GM18499 (cell line): Measurements from ENCODE around the gene MRPL34.

Experiments
- ATAC-seq: cut with Tn5 transposase; IDR thresholded peaks from one replicate; pipeline ENCODE4 v1.9.1; 2021; ENCODE audit warnings: moderate number of reproducible peaks; ENCODE audit not compliant: insufficient read depth, unreplicated experiment

Gene MRPL34

DNA sequence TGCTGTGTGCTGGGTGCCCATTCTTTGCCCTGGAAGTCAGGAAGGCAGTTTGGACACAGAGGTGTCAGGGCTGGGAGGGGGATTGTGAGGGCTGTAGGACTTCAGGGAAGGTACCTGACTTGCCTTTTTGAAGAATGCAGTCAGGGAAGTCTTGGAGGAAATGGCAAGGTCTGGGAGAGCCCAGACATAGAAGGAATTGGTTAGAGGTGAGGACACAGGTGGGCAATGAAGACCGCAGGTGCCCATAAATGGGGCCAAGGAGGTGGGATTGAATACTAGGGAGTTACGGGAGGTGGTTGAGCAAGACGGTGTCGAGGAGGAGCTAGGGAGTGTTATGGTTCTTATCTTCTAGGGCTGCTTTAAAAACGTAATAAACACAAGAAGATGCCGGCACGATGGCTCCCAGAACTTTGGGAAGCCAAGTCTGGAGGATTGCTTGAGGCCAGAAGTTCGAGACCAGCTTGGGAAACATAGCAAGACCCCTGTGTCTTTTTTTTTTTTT lies 2.3 kb downstream of the MRPL34 start:
- ATAC-seq, result no peak

DNA sequence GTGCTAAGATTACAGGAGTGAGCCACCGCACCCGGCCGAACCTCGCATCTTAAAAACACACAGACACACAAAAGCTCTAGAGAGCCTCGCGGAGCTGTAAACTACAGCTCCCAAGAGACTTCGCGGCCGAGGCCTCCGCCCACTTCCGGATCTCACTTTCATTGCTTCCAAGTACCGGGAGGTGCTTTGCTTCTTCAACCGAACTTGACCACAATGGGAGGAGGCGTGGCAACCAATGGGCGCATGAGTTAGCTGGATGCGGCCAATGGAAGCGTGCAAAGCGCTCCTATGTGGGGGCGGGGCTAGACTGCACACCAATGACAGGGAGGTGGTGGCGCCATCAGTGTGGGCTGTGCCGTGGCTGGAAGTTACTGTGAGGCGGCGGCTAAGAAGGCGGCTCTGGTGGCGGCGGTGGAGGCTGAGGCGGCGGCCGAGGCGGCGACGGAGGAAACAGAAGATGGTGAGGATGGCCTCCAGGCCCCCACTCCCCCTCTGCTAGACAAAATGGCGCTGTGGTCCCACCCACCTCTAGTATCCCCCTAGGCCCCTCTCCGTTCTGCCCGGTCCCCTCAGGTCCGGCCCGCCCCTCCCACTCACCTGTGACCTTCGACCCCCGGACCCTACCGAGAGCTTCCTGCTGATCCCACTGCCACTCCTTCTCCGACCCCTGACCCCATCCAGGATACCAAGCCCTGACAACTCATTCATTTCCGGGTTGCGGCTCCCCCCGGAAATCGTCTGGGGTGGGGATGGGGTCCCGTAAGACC lies 3.7 kb downstream of the MRPL34 start, which contains the start of gene DDA1:
Gene DDA1 (plus strand): TSS at position 366 of the 767 bp plus-strand sequence. CDS start 92 bp downstream, at position 458.
- ATAC-seq, result peak; percentile 33

DNA sequence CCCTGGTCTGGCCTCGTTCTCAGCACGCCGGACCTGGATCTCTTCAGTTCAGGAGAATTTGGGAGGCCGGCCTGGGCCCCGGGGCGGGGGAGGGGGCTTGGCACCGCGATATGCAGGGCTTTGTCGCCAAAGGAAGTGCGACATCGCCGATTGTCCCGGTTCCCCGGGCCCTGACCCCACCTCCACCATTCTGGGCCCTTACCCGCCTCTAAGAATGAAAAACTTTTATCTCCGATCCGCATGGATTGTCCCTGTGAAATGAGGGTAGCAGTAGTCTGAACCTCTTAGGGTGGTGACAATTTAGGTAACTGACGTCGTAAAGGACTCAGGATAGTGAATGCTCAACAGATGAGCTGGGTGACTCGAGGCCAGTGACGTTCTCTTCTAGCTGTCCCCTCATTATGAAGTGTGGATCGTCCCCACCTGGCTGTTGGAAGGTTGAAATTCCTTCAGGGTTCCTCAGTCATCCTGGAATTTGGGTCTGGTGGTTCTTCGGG lies 4.3 kb downstream of the MRPL34 start:
- no peak for ATAC-seq

DNA sequence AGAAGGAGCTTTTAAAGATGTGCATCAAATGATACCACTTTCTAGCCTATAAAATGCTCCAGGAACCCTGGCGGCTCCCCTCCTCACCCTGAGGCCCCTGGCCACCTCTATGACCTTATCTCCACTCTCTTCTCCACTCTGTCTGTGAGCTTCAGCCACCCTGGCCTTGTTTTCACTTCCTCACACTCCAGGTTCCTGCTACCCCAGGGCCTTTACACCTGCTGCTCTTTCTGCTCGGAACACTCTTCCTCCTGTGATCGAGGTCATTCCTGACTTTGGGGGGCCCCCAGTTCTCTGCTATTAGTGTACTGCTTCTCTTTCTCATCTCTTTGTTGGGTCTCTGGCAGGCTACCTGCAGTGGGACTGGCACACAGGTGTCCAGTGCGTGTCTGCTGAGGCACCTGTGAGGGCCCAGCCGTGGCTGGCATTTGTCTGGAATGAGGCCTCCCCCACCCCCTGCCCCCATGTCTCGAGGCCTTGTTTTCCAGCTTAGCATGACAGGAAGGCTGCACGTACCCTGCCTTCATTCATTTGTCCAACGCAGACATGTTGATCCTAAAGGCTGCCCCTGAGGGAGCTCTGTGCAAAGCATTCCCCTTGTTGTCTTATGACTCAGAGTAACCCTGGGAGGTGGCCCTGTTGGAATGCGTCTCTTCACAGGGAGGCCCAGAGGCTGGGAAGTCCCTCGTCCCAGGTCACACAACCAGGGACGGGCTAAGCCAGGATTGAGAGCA lies 6.0 kb downstream of the MRPL34 start:
- no peak for ATAC-seq

DNA sequence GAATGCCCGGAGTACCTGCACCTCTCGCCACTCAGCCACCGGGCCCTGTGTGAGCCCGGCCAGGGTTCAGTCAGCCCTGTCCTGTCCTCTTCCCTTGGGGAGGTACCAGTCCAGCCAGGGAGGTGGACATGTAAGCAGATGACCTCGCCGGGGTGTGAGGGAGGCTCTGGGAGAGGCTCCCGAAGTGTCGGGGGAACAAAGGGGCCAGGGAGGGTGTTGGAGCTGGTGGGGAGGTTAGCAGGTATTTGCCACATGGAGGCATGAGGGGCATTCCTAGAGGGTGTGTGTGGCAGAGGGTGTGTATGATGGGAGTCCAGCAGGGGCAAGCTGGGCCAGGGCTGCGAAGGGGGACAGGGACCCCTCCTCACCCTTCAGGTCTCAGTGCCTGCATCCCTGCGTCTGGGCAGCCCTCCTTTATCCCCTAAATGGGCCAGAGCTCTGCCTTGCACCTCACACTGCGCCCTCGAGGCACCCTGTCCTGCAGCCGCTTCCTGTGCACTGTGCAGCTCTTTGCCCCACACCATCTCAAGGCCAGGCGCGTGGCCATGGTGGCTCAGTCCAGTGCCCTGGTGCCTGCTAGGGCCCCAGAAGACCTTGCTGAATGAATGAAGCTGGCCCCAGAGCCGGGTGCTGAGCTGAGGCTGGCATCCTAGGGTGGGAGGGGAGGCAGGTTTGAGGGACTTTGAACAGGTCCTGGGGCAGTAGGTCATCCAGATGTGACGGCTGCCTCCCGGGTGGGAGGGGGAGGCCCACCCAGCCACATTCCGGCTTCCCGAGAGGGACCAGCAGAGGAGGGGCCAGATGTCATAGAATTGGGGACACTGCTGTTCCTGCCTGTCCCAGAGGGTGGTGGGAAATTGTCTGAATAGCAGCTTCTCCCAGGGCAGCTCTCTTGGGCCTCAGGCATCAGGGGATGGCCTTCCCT lies 6.8 kb downstream of the MRPL34 start:
- no peak for ATAC-seq

DNA sequence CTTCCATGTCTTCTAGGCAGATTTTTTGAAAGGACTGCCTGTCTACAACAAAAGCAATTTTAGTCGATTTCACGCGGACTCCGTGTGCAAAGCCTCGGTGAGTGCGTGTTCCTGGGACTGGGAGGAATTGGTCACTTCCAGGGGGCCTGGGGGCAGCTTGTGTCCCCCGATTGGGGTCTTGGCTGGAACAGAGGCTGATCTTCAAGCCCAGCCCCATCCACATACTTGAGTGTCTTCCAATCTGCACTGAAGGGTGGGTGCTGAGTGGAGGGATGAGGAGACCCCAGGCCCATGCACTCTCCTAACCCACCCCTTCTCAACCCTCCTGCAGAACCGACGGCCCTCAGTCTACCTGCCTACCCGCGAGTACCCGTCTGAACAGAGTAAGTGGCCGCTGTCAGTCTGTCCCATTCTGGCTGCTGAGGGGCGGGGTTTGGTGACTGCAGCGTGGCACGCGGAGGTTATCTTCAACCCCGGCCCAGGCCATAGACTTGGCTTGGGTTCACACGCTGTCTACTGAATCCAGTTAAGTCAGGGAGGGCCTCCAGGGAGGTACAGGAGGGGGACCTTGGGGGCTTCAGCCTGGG lies 8.4 kb downstream of the MRPL34 start:
- ATAC-seq, result no peak

DNA sequence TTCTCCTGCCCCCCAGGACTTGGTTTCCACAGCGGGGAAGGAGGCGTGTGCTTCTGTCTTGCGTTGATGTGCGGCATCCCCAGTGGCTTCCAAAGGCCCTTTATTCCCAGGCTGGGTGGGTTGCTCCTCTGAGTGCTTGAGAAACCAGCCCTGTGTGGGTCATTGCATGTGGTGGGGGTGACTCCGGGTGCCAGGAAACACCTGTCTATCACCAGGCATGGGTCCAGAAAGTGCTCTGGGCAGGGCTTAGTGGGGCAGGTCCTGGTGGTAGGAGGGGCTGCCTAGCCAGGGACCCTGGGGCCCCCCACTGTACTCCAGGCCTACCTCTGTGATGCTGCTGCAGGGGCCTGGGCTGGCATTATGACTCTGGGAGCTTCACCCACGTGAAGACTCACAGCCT lies 13.3 kb downstream of the MRPL34 start:
- ATAC-seq, result no peak

DNA sequence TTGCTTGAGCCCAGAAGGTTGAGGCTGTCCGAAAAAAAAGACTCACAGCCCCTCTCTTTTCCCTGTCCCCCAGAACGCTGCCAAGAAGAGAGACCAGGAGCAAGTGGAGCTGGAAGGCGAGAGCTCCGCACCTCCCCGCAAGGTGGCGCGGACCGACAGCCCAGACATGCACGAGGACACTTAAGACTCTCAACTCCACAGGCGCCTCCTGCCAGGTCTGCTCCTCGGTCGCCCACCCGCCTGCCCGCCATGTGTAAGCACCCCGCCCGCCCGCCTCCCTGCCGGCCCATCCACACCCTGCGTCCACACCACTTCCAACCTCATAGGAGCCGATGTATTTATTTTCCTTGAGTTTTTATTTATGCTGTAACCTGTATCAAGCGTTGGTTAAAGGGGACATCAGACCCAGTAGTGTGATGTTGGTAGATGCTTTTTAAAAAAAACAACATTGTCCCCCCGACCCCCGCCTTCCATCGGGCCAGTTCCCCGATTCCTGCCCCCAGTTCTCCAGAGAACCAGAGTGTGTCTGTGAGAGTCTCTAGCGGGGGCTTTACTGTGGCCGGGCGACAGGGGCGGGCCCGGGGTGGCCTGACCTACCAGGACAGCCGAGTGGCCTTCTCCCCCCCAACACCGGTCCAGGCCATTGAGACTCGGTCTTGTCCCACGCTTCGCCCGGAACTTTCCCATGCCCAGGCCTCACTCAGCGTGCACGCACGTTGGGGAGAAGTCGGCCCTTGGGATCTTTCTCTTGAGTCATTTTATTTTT lies 14.0 kb downstream of the MRPL34 start:
- no peak for ATAC-seq

DNA sequence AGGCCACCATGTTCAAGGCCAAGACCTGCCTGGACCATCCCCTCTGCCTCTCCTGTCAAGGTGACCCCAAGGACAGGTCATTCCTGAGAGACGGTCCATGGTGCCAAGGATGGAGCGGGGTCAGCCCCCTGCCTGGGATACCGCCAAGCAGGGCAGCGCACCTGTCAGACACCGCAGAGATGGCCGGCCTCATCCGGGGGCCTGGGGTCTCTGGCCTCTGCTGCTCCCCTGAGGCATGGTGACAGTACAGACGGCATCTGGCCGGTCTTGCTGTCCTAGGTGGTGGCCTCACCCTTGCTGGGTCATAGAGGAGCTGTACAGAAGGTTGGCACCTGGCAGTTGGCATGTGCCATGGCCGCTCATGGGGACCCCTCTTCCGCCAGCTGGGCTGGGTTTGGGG lies 14.8 kb downstream of the MRPL34 start:
- ATAC-seq, result no peak

DNA sequence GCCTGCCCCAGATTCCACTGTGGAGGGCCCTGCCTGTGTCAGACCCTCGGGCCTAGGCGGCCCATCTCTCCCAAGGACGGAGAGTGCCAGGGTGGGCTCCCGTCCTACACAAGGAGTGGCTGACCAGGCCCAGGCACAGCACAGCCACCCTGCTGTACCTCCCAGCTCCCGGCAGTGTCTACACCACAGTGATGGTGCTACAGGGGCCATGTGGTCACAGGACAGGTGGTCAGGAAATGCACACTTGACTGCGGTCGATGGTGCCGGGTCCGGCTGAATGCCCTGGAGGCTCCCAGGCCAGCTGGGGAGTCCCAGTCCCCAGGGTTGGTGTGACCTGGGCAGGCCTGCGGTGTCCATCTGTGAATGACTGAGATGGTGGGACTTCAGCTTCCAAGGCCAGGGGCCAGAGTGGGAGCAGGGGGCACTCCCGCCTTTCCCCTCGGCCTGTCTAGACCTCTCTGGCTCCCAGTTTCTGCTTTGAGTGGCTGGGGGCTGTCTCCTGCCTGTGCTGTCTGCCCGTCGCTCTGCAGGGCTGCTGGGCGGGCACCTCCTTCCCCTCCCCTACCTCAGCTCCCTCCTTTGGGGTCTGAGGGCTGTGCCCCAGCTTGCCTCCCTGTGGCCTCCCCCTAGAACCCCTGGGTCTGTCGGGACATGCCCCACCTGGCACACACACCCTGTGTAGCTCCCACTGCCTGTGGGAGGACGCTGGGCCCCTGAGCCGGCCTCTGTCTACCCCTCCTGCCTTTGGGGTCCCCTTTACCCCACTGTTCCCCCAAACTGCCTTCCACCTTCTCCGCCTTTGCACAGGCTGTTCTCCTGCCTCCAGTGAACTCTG lies 16.2 kb downstream of the MRPL34 start:
- ATAC-seq, result no peak

DNA sequence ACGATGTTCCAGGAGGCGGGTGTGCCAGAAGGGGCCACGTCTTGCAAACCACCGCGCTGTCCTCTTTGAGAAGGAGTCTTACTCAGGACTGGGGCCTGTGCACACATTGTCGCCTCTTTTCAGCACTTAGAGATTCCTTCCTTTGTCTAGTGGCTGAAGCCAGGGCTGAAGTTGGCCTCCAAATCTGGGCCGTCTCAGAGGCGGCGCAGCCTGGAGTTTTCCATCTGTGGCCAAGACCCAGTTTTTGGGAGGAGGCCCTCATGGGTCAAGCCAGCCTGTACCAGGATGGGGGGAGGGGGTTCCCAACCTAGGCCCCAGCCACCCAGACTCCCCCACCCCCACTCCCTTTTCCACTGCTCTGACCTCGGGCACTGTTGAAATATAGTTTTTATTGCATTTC lies 17.2 kb downstream of the MRPL34 start:
- no peak for ATAC-seq

DNA sequence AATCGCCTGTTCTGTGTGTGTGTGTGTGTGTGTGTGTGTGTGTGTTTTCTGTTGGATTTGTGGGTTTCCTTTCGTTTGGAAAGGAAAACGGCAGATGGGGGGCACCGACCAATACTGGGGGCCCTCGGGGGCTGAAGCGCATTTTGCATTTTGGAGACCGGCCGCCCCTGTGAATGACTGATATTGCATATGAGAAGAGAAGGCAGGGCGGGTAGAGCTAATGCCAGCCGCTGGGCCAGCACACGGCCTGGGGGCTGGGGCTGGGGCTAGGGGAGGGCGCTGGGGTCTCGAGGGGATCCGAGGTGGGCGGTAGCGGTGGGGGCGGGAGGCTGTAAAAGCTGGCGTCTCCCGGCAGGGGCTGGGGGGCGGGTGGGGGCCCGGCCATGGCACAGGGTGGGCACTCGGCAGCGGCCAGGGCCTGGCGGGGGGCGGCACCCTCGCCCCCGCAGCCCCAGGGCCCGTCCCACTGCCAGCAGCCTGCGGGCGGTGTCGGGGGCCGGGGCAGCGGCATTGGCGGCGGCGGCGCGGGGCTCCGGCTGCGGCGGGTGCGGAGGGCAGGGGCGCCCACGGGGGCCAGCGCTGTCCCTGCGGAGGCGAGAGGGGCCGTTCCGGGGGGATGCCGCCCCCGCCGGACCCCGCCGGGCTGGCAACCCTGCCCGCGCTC lies 17.8 kb downstream of the MRPL34 start:
- no peak for ATAC-seq

DNA sequence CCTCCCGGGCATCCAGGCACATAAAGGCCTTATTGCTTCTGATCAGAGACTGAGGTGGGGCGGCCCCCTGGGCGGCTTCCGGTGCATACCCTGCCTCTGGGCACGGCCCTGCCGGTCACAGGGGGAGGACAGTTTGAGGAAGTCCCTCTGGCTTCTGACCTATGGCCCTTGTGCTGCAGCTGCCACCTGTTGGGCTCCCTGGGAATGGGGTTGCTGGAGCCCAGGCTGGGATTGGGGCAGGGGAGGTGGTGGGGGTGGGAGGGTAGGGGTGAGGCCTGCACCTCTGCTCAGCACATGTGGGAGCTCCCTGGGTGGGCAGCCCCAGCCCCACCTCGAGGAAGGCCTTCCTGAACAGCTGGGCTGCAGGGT lies 18.3 kb downstream of the MRPL34 start:
- ATAC-seq, result no peak

DNA sequence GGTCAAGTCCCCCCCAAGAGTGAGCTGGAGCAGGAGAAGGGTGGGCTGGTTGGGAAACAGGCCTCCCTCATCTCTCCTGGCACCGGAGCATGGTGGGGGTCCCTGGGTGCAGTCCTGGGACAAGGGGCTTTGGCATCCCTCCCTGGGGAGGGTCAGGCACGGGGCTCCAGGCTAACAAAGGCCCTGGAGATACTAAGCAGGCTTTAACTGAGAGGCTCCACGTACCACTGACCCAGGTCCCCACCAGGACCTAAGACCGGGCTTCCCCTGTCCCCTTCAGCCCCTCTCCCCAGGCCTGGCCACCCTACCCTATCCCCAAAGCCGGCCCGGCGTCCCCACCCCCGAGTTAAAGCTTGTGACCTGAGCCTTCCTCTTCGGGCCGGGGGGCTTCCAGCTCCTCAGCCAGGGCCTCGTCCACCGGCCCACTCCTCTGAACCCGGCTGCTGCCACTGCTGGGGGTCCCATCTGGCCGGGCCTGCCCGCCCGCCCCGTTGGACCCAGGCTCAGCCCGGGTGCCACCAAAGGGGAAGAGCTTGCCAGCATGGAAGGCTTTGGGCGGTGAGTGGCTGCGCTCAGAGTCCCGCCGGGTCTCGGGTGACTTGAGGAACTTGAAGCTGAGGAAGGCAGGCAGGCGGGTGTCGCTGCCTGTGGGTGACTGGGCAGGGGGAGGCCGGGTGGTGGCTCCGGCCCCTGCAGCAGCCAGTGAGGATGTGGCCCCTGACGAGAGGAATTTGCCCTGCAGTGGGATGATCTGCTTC lies 18.9 kb downstream of the MRPL34 start:
- ATAC-seq, result no peak

DNA sequence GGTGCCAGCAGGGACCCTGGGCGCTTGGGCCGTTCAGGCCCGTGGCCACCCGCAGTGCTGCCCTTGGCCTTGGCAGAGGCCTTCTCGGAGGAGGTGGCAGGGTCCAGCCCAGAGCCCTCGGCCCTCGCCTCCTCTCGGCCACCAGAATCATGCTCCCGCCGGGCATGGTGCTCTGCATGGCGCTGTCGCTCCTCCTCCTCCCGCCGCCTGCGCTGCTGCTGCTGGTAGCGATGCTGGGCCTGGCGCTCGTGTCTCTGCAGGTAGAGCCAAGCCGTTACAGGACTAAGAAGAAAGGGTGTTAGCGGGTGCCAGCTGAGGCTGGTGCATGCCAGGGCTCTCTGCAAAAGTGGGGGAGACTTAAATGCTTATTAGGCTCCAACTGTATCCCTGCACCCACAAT lies 19.5 kb downstream of the MRPL34 start:
- no peak for ATAC-seq

DNA sequence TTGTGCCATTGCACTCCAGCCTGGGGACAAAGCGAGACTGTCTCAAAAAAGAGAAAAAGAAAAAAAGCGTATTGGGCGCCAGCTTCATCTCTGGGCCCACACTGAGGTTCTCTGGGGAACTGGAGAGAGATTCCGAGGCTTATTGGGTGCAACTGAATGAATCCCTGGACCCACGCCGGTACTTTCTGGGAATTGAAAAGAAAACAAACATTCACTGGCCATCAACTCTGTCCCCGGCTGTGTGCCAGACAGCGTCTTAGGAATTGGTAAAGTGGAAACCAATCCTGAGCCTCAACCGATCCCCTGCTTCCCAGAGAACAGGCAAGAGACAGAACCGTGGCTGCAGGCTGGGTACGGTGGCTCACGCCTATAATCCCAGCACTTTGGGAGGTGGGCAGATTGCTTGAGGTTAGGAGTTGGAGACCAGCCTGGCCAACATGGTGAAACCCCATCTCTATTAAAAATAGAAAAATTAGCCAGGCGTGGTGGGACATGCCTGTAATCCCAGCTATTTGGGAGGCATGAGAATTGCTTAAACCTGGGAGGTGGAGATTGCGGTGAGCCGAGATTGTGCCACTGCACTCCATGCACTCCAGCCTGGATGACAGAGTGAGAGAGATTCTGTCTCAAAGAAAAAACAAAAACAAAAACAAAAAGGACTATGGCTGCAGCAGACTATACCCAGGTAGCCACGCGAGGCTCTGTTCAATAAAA lies 20.4 kb downstream of the MRPL34 start:
- ATAC-seq, result no peak

DNA sequence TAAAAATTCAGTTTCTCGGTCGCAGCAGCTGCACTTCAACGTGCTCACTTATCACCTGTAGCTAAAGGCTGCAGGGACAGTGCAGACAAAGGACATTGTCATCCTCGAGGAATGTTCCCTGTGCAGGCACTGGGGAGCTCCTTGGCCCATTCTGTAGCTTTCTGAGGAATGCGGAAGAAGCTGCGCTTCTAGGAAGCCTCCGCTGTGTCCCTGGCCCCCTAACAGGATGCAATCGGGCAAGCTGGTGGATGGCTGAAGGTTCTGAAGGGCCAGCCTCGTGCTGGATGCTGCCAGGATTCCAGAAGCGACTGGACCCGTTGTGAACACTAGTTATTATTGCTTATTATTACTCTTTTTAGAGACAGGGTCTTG lies 20.9 kb downstream of the MRPL34 start:
- no peak for ATAC-seq
